Lower leg skin (tissue), 4 donors: ENCODE measurements around the gene TIMP2. TPM values are rescaled to one million over a fixed set of nuclear protein-coding genes. Genes with fewer than 3 reads are reported as not detected.

Experiments
- DNase-seq, 2 donors: peaks; one replicate each; pipeline ENCODE4 v3.0.0-alpha.2; 2019; ENCODE audit warnings: low spot score in 2 of 2
- H3K4me3 ChIP-seq: fragments of 200-600 bp; sonication (generic); 2 replicates; pipeline ENCODE4 v1.5.1; 2017; ENCODE audit warnings: mild to moderate bottlenecking, low read depth; ENCODE audit not compliant: poor library complexity, severe bottlenecking
- POLR2A ChIP-seq, 2 donors: fragments of 450-650 bp; IDR thresholded peaks; one replicate each; pipeline ENCODE4 v1.6.1; 2016 to 2017; ENCODE audit warnings: antibody characterized with exemption in 2 of 2, mild to moderate bottlenecking in 1 of 2, moderate library complexity in 1 of 2
- WGBS, 2 donors: methylation state at CpG; one replicate each; pipeline ENCODE4 v1.1.5; 2018; 5-methylcytosine and 5-hydroxymethylcytosine counted together
- intact Hi-C: fragments of 100-400 bp; cut with DNase I; formaldehyde crosslinking; loops from one replicate; pipeline ENCODE4 v1.15.0; 2023; ENCODE audit warnings: low total_unique reads
- total RNA-seq, 4 donors: library from RNA; depleted of rRNA; stranded (reverse); fragments of >200 nt; gene quantifications; one replicate each; pipeline ENCODE4 v1.1.0, GENCODE V29; 2016
- TF ChIP-seq, protein P1 (sequence below), 3 donors: fragments of 450-650 bp; IDR thresholded peaks; one replicate each; pipeline ENCODE4 v1.5.1; 2016; ENCODE audit warnings: antibody characterized with exemption in 3 of 3, mild to moderate bottlenecking in 3 of 3, moderate library complexity in 2 of 3

The TIMP2 gene
- total RNA-seq, 4 donors from 2014 or later, result 69.7 to 203 (median 94.8) TPM

DNA sequence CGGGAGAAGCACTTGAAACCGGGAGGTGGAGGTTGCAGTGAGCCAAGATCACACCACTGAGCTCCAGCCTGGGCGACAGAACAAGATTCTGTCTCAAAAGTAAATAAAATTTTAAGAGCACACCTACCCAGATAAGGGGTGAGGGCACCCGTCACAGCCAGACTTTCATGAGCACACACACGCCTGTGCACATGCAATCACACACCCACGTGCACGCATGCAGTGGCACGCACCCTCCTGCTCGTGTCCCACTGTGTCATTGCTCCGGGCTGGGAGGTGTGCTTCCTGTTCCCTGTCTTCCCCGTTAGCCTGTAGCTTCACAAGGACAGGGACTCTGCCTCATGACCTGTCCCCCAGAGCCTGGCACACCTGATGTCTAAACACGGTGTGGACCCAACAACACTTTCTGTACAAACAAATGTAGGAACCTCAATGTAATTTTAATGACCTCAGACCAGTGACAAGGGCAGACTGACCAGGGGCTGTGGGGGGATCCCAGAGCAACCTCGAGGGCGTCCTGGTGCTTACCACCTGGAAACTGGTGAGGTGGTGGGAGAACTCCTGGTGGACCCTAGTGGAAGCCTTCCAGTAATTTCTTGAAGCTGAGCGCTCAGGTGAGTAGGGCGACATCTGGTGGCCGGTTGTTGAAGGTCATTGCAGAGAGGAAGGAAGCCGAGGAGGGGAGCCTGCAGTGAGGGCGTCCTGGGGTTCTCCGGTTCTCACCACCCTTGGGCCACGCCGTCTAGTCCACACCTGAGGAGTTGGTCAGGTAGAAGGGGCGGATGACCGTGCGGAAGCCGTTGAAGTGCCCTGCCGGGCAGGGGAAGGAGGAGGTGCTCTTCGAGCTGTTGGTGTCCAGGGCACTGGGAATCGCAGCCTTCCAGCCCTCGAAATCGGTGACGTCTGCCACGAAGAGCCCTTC lies 45.9 kb upstream of the TIMP2 start:
- peak; percentile 73 to 97 for DNase-seq
- WGBS, 2 donors, result 29 to 31% methylated on average over 33 of the region's 33 CpGs
- H3K4me3 ChIP-seq, result no peak overlapping the region
- intact Hi-C loops, result loop anchor here (5.0 kb wide), 1 partner anchor 104 kb away; no protein-coding TSS in a partner anchor
- TF ChIP-seq, protein P1, sequence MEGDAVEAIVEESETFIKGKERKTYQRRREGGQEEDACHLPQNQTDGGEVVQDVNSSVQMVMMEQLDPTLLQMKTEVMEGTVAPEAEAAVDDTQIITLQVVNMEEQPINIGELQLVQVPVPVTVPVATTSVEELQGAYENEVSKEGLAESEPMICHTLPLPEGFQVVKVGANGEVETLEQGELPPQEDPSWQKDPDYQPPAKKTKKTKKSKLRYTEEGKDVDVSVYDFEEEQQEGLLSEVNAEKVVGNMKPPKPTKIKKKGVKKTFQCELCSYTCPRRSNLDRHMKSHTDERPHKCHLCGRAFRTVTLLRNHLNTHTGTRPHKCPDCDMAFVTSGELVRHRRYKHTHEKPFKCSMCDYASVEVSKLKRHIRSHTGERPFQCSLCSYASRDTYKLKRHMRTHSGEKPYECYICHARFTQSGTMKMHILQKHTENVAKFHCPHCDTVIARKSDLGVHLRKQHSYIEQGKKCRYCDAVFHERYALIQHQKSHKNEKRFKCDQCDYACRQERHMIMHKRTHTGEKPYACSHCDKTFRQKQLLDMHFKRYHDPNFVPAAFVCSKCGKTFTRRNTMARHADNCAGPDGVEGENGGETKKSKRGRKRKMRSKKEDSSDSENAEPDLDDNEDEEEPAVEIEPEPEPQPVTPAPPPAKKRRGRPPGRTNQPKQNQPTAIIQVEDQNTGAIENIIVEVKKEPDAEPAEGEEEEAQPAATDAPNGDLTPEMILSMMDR (IDR thresholded peaks at IDR 0.05), result peak in 1 of 3 donors; percentile 70
- TF ChIP-seq POLR2A (IDR thresholded peaks at IDR 0.05), result no peak

DNA sequence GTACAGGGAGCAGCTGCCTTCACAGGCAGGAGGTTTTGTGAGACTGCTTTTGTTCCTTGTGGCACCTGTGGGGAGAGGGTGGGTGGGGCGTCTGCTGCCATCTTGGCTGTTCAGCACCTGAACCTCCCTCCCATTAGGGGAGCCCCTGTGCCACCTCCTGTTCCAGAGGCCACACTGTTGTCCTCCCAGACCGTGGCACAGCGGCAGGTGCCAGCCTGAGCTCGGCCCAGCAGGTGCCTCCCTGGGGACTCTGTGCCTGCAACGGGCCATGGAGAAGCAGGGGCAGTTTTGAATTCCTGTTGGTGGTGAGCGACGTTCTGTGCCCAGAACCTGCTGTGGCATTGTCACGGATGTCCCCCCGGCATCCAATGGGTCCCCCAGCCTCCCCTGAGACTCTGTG lies 44.7 kb upstream of the TIMP2 start:
- intact Hi-C loops, result loop anchor here (5.0 kb wide), 1 partner anchor 103 kb away; no protein-coding TSS in a partner anchor
- 87 to 92% methylated on average over 8 to 9 of the region's 9 CpGs for WGBS, 2 donors
- DNase-seq, result no peak
- no peak overlapping the region for H3K4me3 ChIP-seq
- no peak for TF ChIP-seq POLR2A (IDR thresholded peaks at IDR 0.05)
- TF ChIP-seq, protein P1 (IDR thresholded peaks at IDR 0.05), result no peak

DNA sequence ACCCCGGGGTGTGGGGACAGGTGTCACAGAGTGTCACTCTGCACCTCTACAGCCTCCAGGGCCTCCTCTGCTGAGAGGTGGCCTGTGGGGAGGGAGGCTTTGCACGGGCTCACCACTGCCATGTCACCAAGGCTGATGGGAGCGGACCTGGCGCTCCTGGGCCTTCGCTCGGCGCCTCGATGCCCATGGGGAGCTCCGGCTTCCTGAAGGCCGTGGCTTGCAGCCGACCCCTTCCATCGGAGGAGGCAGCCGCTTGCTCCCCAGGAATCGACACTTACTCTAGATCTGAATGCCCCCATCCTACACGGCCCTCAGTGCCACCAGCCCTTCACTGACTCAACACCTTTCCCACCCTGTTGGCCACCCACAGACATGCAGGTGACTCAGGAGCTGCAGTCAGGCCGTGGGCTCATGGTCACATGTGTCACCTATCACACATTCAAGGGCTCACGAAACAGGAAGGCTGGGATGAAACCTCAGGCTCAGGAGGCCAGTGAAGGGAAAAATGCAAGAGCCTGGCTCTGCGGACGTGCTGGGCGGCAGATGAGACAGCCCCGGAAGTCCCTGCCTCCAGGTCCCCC lies 42.7 kb upstream of the TIMP2 start:
- H3K4me3 ChIP-seq, result no peak overlapping the region
- WGBS, 2 donors, result 92 to 95% methylated on average over 11 to 21 of the region's 21 CpGs
- intact Hi-C loops, result no loop called here
- no peak for TF ChIP-seq POLR2A (IDR thresholded peaks at IDR 0.05)
- TF ChIP-seq, protein P1 (IDR thresholded peaks at IDR 0.05), result no peak
- DNase-seq, result no peak

DNA sequence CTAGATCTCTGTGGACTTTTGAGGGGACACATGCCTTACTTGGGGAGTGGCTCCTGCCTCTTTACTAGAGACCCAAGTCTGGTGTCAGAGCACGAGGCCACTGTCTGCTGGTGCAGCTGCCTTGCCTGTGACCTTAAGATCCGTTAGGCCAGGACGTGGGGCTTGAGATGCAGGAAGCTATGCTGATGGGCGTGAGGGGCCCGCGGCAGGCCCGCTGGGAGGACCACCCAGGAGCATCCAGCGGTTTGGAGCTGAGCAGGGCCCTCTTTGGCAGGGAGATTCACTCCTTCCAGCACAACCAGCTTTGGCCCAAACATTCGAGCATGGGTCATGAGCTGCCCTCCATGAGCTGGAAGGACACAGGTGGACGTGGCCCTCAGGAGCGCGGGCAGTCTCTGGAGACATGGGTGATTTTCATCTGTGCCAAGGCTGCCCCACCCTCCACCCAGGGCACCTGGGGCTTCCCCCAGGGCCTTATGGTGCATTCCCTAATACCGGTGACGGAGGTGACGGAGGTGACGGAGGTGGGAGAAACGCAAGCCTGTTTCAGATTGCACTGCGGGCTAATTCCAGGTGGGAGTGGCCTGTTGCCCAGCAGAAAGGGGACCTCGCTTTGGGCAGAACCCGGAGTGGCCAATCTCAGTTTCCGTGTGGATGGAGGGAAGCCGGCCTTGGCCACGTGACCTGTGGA lies 41.9 kb upstream of the TIMP2 start:
- WGBS, 2 donors, result 87 to 89% methylated on average over 22 to 23 of the region's 23 CpGs
- TF ChIP-seq, protein P1 (IDR thresholded peaks at IDR 0.05), result no peak
- no peak for TF ChIP-seq POLR2A (IDR thresholded peaks at IDR 0.05)
- intact Hi-C loops, result no loop called here
- H3K4me3 ChIP-seq, result no peak overlapping the region
- DNase-seq, result no peak

DNA sequence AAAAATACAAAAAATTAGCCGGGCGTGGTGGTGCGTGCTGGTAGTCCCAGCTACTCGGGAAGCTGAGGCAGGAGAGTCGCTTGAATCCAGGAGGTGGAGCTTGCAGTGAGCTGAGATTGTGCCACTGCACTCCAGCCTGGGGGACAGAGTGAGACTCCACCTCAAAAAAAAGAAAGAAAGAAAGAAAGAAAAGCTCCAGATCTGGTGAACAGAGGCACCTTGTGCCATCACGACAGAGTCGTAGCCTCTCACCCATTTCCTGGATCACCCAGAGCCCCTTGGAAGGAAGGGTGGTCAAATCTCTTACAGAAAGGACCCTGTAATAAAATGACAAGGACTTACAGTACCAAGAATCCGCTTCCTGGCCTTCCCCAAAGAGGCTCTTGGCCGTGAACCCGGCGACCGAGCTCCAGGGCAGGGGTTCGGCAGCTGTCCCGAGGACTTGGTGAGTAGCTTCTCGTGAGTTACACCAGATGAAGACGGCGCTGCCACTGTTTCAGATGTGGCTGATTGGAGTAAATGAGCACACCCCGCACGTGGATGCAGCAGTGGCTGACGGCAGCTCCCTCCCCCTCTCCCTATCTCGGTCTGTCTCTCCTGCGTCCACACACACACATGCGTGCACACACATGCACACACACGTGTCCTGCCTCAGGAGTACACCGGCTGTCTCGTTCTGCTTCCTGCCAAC lies 41.1 kb upstream of the TIMP2 start:
- TF ChIP-seq, protein P1 (IDR thresholded peaks at IDR 0.05), result no peak
- no peak for TF ChIP-seq POLR2A (IDR thresholded peaks at IDR 0.05)
- WGBS, 2 donors, result 75 to 84% methylated on average over 25 to 26 of the region's 26 CpGs
- H3K4me3 ChIP-seq, result no peak overlapping the region
- no peak for DNase-seq
- intact Hi-C loops, result no loop called here
